ENCODE measurements around the gene TCF3.

Gene TCF3

DNA sequence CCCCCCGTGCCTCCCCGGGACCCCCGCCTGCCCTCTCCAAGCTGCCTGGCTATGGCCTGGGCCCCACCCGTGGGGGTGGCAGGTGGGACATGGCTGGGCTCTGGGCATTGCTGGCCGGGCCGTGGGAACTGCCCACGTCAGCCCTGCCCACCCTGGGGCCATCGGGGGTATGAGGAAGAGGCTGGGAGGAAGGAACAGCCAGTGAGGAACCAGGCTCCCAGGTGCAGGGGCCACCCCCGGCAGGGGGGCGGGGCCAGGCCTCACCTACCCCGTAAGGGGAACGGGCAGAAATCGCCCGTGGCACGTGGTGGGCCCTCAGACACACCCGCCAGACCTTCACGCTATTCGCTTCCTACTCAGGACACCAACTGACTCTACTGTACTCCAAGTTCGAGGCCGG, 22.4 kb downstream of the TCF3 start:
- DNase-seq (ENCODE audit: low read depth, low spot score), result no peak

DNA sequence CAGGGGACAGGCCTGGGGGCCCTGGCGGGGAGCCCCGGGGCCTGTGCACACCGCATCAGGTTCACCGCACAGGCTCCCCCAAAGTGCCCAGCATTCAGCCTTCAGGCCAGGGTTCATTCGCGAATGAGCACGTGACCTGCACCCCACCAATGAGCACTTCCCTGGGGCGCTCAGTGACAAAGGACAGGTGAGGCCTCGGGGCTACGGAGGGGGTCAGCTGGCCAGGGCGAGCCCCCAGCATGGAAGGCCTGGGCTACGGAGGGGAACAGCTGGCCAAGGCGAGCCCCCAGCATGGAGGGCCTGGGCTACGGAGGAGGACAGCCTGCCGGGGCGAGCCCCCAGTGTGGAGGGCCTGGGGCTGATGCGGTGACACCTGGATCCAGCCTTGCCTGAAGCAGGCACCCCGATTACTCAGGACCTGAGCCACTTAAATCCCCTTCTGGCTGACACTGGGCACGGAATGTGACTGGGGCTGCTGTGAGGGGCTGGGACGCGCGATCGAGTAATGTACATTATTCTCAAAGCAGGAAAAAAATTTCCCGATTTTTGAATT, 23.1 kb downstream of the TCF3 start:
- no peak for DNase-seq (ENCODE audit: low read depth, low spot score)

DNA sequence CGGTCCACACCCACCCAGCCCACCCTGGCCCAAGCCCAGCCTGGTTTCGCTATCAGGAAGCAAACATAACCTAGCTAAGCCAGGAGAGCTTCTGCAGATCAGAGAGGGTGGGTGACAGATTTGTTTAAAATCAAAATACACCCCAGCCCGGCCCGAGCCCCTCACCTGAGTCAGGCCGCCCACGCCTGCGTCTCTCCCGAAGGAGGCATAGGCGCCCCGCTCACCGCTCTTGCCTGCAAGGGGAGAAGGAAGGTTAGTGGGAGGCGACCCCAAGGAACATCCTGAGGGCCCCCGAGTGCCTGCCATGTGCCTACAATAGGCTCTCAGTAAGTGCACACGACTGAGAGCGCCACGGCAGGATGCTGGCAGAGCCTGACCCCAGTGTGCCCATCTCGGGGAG, 25.2 kb downstream of the TCF3 start:
- no peak for DNase-seq (ENCODE audit: low read depth, low spot score)

DNA sequence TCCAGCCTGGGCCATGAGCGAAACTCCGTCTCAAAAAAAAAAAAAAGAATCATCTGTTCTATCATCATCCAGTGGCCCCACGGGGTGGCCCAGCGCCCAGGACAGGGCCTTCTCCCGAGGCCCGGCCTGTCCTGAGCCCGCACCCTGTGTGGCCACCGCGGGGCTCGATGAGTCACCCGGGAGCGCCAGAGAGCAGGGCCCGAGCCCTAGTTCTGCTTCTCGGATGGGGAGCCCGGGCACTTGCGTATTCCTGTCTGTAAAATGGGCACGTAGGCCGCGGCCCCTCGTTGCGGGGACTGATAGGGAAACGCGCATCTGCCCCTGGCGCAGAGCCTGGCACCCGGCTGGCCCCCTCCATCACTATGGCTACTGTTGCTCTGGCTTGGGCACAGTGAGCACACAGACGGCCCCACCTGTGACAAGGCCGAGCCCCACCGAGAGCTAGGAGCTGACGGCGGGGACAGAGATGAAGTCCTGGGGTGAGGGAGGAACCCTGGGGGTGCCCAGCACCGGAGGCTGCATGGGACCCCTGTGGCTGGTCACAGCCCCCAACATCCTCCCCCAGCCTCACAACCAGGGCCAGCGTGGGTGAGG, 25.9 kb downstream of the TCF3 start:
- no peak for DNase-seq (ENCODE audit: low read depth, low spot score)

DNA sequence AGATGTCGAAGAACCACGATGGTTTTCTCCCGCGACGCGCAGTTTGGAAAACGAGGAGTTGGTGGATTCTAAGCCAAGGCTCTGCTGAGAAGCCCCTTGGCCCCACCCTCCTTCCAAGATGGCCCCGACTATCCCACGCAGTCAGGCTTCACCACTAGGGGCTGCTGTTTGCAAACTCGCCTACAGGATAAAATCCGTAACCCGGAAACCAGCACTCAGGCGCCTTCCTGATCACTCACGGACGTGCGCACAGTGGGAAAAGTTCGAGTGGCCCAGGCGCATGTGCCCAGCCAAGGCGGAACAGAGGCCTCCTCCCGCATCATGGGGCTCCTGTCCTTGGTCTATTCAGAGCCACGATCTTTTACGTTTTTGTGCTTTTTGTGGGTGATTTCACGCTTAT, 28.0 kb downstream of the TCF3 start:
- no peak for DNase-seq (ENCODE audit: low read depth, low spot score)

DNA sequence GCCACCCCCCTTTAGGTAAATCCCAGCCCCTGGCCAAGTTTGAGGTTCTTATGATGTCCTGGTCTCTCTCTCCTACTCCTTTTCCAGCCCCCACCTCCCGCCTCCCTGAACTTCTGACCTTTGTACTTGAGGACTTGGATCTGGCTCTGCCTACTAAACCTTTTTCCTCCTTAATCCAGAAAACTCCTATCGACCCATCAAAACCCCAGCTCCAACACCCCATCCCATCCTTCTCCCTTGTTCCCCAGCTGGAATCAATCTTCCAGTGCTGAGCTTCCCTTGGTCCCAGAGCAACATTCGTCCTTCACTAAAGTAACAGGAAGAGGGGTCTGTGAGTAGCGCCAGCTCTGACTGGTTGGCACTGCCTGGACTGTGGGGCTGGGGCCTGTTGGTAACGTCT, 29.9 kb downstream of the TCF3 start:
- no peak for DNase-seq (ENCODE audit: low read depth, low spot score)

DNA sequence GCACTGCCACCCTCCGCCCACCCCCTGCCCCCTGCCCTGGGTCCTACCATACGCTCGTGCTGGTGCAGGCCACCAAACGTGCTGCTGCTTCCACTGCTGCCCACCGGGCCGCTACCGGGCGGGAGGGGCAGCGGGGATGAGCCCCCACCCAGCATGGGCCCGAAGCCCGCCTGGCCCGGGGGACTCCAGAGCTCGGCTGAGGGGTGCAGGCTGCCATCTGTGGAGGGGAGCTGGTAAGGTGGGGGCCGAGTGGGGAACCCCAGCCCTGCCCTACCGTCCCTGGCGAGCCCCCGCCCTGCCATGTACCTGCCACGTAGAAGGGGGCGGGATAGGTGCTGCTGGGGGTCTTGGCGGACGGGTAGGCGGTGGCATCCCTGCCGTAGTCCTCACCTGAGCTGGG, 30.4 kb downstream of the TCF3 start:
- DNase-seq (ENCODE audit: low read depth, low spot score), result no peak

DNA sequence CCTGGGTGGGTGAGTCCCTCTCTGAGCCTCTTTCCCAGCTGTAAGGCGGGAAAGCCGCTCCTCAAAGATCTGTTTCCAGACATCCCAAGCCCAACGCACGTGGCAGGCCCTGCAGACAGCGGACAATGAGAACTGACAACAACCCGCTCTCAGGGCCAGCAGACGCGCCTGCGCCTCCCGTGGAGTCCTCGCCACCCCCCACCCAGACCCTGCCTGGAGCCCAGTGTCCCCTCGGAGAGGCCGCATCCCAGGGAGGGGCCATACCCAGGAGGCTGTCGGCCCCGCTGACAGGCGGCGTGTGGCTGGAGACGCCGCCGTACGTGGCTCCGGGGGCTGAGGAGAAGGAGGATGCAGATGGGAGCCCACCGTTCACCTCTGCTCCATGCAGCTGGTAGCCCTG, 30.8 kb downstream of the TCF3 start:
- no peak for DNase-seq (ENCODE audit: low read depth, low spot score)

DNA sequence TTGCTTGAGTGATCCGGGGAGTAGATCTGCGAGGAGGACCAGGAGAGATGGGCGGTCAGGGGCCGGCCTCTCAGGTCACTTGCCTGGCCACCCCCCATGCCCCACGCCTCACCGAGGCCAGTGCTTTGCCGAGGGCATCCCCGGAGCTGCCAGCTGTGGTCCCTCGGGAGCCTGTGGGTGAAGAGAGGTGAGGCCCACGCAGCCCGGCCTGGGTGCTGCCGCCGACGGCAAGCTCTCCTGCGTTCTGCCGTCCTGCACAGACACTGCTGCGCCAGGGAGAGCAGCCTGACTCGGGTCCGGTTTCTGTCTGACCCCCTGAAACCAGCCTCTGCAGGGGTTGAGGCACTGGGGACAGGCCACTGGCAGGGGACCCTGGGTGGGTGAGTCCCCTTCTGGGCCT, 31.4 kb downstream of the TCF3 start:
- DNase-seq (ENCODE audit: low read depth, low spot score), result no peak

DNA sequence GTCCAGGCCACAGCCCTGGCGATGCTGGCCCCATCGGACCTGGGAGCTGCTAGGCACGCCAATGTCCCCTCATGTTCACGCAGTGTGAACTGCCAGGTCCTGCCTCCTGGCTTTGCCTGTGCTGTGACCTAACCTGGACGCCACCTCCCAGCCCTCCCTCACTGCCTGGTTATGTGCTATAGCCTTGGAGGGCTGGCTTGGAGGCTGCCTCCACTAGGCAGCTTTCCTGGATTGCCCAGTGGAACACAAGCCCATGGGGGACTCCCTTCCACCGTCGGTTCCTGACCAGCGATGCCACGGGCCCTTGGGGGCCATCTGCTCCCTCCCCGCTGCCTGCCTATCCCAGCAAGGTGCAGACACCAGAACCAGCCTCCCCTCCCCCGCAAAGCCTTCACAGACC, 31.9 kb downstream of the TCF3 start:
- no peak for DNase-seq (ENCODE audit: low read depth, low spot score)

DNA sequence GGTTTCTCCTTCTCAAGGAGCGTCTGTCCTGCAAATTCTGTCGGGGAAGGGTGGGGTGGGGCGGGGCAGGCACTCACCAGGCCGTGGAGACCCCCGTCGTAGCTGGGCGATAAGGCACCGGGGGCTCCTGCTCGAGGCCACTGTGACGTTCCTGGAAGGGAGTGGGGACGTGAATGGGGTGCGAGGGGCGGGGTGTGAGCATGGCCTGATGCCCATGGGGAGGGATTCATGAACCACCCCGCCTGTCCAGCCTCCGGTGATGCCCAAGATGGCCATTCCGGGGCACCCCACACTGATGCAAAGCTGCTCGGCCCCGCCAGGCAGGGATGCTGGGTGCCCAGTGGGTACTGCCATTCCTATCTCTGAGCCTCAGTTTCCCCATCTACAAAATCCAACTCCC, 32.7 kb downstream of the TCF3 start:
- no peak for DNase-seq (ENCODE audit: low read depth, low spot score)

DNA sequence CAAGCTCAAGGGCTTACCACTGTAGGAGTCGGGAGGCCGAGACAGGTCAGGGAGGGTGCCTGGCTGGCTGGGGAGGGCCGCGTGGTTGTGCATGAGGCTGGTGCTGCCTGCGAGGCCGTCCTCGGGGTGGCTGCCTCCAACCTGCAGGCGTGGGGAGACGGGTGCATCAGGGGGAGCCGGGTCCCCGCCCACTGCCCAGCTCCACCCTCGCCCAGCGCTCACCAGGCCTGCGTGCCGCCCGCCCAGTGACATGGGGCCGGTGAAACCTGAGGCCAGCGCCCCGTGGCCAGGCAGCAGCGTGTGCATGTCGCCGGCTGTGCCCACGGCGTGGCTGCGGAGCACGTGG, 33.3 kb downstream of the TCF3 start:
- no peak for DNase-seq (ENCODE audit: low read depth, low spot score)

DNA sequence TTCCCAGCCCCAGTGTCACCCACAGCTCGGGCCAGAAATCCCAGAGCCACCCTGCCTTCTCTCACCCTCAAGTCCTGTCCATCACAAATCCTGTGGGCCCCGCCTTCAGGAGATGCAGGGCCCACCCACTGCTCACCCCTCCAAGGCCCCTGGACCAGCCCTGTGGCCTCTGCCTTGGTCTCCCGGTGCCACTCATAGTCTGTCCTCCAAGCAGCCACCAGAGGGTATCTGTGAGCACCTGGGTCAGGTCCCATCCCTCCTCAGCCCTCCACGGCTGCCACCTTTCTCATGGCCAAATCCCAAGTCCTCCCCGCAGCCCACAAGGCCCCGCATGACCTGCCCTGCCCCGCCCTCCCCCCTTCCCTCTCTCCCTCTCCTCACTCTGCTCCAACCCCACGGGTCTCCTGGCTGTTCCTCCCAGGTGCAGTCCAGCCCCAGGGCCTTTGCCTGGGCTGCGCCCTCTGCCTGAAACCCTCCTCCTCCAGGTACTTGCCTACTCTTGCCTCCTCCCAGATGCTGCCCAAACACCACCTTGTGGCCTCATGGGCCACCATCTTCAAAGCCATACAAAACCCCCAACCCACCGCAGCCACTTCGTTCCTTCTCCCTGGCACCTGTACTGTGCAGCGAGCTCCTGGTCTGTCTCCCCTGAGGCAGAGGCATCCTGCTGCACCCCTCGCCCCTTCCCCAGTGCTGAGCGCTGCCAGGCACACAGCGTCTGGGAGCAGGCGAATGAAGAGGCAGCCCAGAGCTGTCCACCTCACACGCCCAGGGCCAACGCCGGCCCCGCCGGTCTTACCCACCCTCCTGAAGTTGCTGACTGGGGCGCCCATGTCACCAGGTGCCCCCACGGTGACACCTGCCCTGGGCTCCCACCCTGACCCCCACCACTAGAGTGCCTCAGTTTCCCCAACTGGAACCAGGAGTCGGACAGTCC, 34.0 kb downstream of the TCF3 start:
- DNase-seq (ENCODE audit: low read depth, low spot score), result no peak

DNA sequence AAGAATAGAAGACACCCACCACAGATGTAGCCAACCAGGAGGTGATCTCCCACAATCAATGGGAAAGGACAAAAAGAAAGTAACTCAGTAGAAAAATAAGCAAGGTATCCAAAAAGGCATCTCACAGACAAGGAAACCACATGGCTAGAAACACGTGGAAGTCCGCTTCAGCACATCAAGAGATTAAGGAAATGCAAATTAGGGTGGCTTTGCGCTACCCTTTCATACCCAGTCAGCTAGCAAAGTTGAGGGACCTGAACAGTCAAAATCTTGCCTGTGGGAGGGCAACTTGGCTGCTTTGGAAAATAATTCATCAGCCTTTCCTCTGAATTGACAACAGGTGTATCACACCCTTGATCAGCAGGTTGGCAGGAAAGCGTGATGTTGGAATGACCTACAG, 35.5 kb downstream of the TCF3 start:
- no peak for DNase-seq (ENCODE audit: low read depth, low spot score)

DNA sequence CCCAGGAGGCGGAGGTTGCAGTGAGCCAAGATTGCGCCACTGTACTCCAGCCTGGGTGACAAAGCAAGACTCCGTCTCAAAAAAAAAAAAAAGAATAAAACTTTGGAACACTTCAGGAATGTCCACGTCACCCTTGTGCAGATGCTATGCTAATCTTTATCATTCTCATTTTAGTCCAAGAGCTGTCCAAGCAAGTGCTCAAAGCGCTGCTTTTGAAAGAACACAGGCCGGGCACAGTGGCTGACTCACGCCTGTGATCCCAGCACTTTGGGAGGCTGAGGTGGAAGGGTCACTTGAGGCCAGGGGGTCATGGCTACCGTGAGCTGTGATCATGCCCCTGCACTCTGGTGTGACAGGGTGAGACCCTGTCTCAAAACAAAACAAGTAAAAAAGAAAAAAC, 36.0 kb downstream of the TCF3 start:
- DNase-seq (ENCODE audit: low read depth, low spot score), result no peak

DNA sequence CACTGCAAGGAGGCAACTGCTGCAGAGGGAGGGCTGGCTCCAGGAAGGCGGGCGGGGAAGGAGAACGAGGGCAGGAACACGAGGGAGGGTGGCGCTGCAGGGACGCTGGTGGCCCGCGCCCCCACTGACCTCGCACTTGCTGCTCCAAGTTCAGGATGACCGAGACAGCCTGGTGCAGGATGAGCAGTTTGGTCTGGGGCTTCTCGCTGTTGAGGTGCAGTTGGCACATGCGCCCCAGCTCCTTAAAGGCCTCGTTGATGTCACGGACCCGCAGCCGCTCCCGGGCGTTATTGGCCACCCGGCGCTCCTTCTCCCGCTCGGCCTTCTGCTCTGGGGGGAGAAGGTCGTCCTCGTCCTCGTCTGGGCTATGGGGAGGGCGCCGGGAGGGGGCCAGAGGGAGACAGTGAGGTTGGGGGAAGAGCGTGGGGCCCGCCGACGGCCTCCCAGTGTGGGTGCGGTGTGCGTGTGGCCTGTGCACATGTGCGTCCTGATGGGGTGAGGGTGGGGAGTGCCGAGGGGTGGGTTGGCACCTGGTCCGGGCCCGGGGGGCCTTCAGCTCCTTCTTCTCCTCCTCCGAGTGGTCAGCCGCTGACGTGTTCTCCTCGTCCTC, 37.2 kb downstream of the TCF3 start:
- DNase-seq (ENCODE audit: low read depth, low spot score), result no peak

DNA sequence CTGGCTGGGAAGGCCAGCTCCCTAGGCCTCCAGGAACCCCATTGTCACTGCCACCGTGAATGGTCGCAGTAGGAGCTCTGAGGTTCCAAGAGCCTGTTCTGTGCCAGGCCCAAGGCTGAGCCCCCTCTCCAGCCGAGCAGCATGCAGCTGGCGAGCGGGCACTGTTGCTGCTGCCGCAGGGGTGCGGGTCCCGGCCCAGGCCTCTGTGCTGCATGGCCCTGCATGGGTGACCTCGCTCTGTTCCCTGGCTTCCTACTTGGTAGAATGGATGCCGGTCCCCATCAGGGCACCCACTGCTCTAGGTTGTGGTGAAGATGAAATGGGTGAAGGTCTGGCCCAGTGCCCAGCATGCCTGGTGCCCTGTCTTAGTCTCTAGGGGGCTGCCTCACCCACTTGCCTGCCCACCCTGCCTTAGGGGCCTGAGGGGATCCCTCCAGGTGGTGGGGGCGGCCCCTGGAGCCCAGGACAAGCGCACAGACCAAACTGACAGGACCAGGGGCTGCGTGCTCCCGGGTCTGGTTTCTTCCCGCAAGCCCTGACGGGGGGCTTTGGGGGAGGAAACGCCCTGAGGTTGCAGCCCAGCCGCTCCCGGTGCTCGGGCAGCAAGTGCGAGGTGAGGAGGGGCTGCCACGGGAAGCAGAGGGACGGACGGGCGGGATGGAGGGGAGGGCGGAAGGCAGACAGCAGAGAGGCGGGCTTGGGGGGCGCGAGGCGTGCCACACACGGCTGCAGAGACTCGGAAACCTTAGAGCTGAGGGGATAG, 38.4 kb downstream of the TCF3 start:
- no peak for DNase-seq (ENCODE audit: low read depth, low spot score)

DNA sequence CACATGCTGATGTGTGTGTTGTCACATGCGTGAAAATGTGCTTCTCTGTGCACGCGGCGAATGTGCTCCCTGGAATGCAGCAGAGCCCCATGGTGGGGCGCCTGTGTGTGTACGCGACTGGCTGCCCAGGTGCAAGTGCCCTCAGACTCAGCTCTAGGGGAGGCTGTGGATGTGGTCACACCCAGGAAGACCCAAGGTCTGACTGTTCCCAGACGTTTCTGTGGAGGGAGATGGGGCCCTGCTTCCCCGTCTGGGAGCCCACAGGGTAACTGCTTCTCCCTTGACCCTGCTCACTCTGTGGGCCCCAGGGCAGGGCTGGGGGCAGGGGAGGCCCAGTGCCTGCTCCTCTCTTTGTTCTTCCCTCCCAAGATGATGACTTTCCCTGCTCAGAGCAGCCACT, 39.3 kb downstream of the TCF3 start:
- DNase-seq (ENCODE audit: low read depth, low spot score), result no peak

DNA sequence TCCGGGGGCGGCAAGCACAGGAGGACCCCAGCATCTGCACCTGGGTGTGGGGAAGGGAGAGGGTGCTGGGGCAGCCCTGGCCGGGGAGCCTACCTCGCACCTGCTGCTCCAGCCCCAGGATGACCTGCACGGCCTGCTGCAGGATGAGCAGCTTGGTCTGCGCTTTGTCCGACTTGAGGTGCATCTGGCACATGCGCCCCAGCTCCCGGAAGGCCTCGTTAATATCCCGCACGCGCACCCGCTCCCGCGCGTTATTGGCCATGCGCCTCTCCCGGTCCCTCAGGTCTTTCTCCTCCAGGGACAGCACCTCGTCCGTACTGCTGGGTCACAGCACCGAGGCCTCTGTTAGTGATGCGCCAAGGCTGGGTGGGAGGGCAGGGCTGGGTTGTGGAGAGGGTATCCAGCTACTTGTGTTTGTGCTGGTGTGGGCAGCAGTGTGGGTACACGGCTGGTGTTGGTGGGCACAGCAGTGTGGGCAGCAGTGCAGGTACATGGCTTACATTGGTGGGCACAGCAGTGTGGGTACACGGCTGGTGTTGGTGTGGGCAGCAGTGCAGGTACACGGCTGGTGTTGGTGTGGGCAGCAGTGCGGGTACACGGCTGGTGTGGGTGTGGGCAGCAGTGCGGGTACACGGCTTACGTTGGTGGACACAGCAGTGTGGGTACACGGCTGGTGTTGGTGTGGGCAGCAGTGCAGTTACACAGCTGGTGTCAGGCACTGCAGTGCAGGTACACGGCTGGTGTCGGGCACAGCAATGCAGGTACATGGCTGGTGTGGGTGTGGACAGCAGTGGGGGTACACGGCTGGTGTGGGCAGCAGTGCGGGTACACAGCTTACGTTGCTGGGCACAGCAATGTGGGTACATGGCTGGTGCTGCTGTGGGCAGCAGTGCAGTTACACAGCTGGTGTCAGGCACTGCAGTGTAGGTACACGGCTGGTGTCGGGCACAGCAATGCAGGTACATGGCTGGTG, 40.0 kb downstream of the TCF3 start:
- no peak for DNase-seq (ENCODE audit: low read depth, low spot score)

DNA sequence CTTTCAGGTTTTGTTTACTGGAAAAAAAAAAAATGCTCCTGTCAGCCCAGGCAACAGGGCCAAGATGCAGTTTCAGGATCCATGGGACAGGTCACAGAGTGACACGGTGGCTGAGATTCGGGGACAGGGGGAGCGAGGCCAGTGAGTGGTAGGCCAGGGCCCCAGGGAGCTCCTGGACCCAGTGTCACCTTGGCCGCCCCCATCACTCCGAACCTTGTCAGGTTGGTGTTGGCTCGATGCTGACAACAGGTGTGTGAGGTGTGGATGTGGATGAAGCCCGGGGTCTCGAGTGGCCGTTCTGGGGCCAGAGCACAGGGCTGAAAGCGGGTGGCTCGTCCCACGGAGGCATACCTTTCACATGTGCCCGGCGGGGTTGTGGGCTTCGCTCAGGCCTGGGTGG, 41.1 kb downstream of the TCF3 start:
- no peak for DNase-seq (ENCODE audit: low read depth, low spot score)

DNA sequence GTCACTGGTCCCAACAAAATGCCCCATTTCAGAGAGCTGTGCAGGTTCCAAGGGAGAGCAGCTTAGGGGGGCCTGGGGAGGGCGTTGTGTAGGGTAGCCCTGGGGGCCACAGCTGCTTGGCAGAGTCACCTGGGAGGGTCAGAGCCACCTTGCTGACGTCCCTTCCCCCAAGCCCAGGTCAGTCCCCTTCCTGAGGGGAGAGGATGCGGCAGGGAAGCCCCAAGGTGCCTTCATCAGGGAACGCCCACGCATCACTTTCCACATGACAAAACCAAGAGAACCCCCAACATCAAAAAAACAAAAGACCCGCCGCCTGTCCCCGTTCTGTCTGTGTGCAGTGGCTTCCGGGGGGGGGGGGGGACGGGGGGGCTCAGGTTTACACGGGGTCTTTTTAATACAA, 41.8 kb downstream of the TCF3 start:
- DNase-seq (ENCODE audit: low read depth, low spot score), result no peak
